Measurements from ENCODE around the gene SPHKAP.
"Not testable (repeated sequence)": the region's sequence is repeated elsewhere in the genome, so short reads cannot be mapped to it uniquely, and the experiment has no call there.

The SPHKAP gene

DNA sequence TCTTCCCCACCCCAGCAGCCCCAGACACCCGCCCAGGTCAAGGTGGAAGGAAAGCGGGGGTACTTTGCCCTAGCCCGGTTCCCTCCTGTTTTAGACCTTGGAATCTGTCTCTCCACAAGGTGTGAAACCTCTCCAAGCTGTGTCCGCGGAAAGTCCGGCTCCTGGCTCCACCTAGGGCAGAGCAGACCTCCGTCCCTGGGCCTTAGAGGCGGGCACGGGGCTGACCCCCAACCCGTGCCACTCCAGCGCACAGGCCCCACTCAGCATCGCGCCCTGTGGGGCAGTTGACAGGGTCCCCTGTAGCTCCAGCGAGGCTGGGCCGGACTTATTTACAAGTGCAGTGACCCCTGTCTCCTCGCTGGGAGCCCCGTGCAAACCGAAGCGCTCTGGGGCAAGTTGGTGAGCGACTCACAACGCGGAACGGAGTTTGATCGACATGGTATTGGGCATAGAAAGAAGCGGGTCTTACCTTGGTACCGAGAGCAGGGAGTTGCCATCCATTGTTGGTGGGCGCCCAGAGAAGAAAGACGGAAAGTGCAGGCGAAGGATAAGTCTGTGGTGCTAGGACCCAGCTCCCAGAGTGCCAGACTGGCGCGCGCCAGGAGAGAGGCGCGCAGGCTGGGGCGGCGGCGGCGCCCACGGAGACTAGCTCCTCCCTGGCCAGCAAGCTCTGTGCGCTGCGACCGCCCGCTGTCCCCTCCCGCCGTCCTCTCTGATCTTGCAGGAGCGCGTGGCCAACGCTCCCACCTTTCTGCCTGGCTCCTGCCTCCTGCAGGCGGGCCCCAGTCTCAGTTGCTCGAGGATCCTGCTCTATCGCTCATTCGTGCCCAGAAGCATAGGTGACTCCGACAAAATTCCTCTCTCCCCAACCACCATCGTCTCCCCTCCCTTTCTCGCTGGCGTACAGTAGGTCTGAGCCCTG lies at the start of gene SPHKAP:
Gene SPHKAP (minus strand): TSS at position 590 of the 922 bp plus-strand sequence. CDS start 89 bp downstream, at position 501.
- H3K27me3 ChIP-seq: no peaks in the 10 kb centered on the region
- H3K4me1 ChIP-seq: no peaks in the 10 kb centered on the region
- H3K27ac ChIP-seq: no peak within 1 kb of the TSS
- no peaks in the 10 kb centered on the region for H3K36me3 ChIP-seq
- no peak for TF ChIP-seq Cebpa-rat (IDR thresholded peaks at IDR 0.05)
- no peak within 1 kb of the TSS for H3K9ac ChIP-seq
- H3K4me3 ChIP-seq: no peak within 1 kb of the TSS
- no peak within 1 kb of the TSS for H3K4me2 ChIP-seq
- no peaks in the 10 kb centered on the region for H4K20me1 ChIP-seq
- peaks cover 15 to 25% (median 20%) of the 10 kb centered on the region in 11 experiments; a peak in 21 of 22 replicates for H3K9me3 ChIP-seq (replicated peaks in 1 of 11)

GRCh38 chr2:228227466-228227865 lies 46.0 kb upstream of the SPHKAP start:
- no peaks in the 10 kb centered on the region for H3K9me3 ChIP-seq (replicated peaks in 1 of 11)
- peaks cover 0 to 7% (median 0%) of the 10 kb centered on the region in 10 experiments; a peak in 3 of 20 replicates for H3K4me1 ChIP-seq
- no peaks in the 10 kb centered on the region for H3K27me3 ChIP-seq
- no peak overlapping the region for H3K4me2 ChIP-seq
- H3K27ac ChIP-seq: no peak overlapping the region
- no peak for TF ChIP-seq Cebpa-rat (IDR thresholded peaks at IDR 0.05)
- no peaks in the 10 kb centered on the region for H3K36me3 ChIP-seq
- no peak overlapping the region for H3K4me3 ChIP-seq
- H3K9ac ChIP-seq: no peak overlapping the region
- no peaks in the 10 kb centered on the region for H4K20me1 ChIP-seq

- H4K20me1 ChIP-seq: no peaks in the 10 kb centered on the region
- no peaks in the 10 kb centered on the region for H3K9me3 ChIP-seq (replicated peaks in 1 of 11)
- no peaks in the 10 kb centered on the region for H3K27me3 ChIP-seq
- no peak for TF ChIP-seq Cebpa-rat (IDR thresholded peaks at IDR 0.05)
- no peak overlapping the region for H3K9ac ChIP-seq
- H3K4me1 ChIP-seq: peaks cover 0 to 7% (median 0%) of the 10 kb centered on the region in 10 experiments; a peak in 3 of 20 replicates
- no peak overlapping the region for H3K4me2 ChIP-seq
- H3K36me3 ChIP-seq: no peaks in the 10 kb centered on the region
- H3K4me3 ChIP-seq: no peak overlapping the region
- H3K27ac ChIP-seq: no peak overlapping the region
Observed at GRCh38 chr2:228224410-228224809, 42.9 kb upstream of the SPHKAP start.

DNA sequence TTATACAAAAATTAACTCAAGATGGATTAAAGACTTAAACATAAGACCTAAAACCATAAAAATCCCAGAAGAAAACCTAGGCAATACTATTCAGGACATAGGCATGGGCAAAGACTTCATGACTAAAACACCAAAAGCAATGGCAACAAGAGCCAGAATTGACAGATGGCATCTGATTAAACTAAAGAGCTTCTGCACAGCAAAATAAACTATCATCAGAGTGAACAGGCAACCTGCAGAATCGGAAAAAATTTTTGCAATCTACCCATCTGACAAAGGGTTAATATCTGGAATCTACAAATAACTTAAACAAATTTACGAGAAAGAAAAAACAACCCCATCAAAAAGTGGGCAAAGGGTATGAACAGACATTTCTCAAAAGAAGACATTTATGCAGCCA lies 37.1 kb upstream of the SPHKAP start:
- H3K4me3 ChIP-seq, H3K4me1 ChIP-seq, H4K20me1 ChIP-seq: not testable (repeated sequence)

GRCh38 chr2:228197504-228197903 lies 16.0 kb upstream of the SPHKAP start:
- Histone ChIP-seq H3K27me3 (no peaks in the 10 kb centered on the region), H3K4me2 (no peak overlapping the region), H3K9ac (no peak overlapping the region), H3K36me3 (no peaks in the 10 kb centered on the region), H3K4me3 (no peak overlapping the region), H3K9me3 (replicated peaks in 1 of 11) (no peaks in the 10 kb centered on the region), H3K27ac (no peak overlapping the region), H4K20me1 (no peaks in the 10 kb centered on the region), H3K4me1 (no peaks in the 10 kb centered on the region)
- TF ChIP-seq Cebpa-rat (IDR thresholded peaks at IDR 0.05): no peak

More for the DNA sequence above, 37.1 kb upstream of the SPHKAP start:
- not testable (repeated sequence) for H3K4me2 ChIP-seq; H3K27ac ChIP-seq; H3K27me3 ChIP-seq; H3K9me3 ChIP-seq (replicated peaks in 1 of 11); H3K36me3 ChIP-seq; H3K9ac ChIP-seq

DNA sequence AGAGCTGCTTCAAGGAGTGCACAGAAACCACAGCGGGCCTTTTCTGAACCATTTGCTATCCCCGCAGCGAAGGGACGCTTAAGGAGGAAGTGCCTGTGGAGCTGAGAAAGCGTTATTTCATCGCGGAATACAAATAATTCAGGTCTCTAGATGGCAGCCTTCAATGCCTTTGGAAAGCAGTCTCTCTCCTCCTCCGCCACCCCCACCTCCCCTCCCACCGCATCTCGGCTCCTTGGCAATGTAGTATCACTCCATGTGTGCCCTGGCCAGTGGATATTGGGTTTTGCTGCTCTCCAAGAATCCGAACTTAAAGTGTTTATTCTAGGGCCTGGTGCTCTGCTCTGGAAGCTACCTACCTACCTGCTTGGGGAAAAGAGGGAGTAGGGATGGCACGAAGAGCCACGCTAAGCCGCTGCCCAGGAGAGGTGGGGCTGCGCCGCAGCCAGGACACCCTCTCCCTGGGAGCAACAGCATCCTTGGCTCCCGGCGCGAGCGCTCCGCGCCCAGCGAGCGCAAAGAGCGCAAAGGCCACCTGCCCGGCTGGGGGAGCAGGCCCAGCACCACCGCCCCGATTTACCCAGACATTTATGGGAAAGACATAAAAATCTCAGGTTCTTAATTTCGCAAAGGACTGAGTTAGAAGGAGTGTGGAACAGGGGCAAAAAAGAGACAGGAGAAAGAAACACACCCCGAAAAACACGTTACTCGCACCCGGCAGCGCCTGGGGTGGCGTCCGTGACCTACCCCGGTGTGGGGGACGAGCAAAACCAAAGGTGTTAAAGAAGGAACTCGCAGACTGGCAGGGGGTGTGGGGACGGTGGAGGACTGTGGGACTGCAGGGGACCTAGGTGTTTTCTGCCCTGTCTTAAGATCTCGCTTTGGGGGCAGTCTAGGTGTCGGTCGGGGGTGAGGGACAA lies 1.0 kb downstream of the SPHKAP start:
- Histone ChIP-seq H3K4me2 (no peak overlapping the region), H3K36me3 (no peaks in the 10 kb centered on the region), H4K20me1 (no peaks in the 10 kb centered on the region), H3K9ac (no peak overlapping the region), H3K27me3 (no peaks in the 10 kb centered on the region), H3K4me1 (no peaks in the 10 kb centered on the region), H3K4me3 (no peak overlapping the region), H3K9me3 (replicated peaks in 1 of 11) (peaks cover 15 to 25% (median 20%) of the 10 kb centered on the region in 11 experiments; a peak in 21 of 22 replicates), H3K27ac (no peak overlapping the region)
- TF ChIP-seq Cebpa-rat (IDR thresholded peaks at IDR 0.05): no peak

GRCh38 chr2:228167290-228167689 lies 14.2 kb downstream of the SPHKAP start:
- H3K4me3 ChIP-seq: no peak overlapping the region
- no peak for TF ChIP-seq Cebpa-rat (IDR thresholded peaks at IDR 0.05)
- no peaks in the 10 kb centered on the region for H3K9me3 ChIP-seq (replicated peaks in 1 of 11)
- H3K36me3 ChIP-seq: no peaks in the 10 kb centered on the region
- no peaks in the 10 kb centered on the region for H3K4me1 ChIP-seq
- H3K9ac ChIP-seq: no peak overlapping the region
- H4K20me1 ChIP-seq: no peaks in the 10 kb centered on the region
- no peak overlapping the region for H3K27ac ChIP-seq
- no peak overlapping the region for H3K4me2 ChIP-seq
- H3K27me3 ChIP-seq: no peaks in the 10 kb centered on the region

DNA sequence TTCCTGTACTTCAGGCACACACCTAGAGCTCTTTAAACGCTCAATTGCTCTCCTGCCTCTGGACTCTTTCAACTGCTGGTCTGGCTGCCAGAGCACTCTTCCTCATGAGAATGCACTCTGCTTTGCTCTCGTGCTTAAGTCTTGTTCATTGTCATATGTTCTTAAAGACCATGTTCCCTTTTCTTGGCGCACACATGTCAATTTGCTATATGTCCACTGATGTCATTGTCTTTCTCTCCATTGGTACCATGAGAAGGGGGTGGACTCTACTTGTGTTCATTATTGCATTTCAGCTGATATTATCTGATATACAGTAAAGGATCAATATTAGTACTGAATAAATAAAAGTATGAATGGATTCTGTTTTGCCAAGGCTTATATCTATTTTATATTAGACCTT lies 16.8 kb downstream of the SPHKAP start:
- no peak for TF ChIP-seq Cebpa-rat (IDR thresholded peaks at IDR 0.05)
- no peak overlapping the region for H3K4me2 ChIP-seq
- peaks cover 0 to 11% (median 7%) of the 10 kb centered on the region in 11 experiments; a peak in 10 of 22 replicates for H3K9me3 ChIP-seq (replicated peaks in 1 of 11)
- H3K4me3 ChIP-seq: no peak overlapping the region
- H3K27me3 ChIP-seq: no peaks in the 10 kb centered on the region
- no peaks in the 10 kb centered on the region for H3K36me3 ChIP-seq
- no peaks in the 10 kb centered on the region for H3K4me1 ChIP-seq
- H3K9ac ChIP-seq: no peak overlapping the region
- no peaks in the 10 kb centered on the region for H4K20me1 ChIP-seq
- H3K27ac ChIP-seq: no peak overlapping the region

- Histone ChIP-seq H3K4me1 (no peaks in the 10 kb centered on the region), H3K9ac (no peak overlapping the region), H3K27me3 (no peaks in the 10 kb centered on the region), H3K9me3 (replicated peaks in 1 of 11) (peaks cover 6 to 26% (median 19%) of the 10 kb centered on the region in 11 experiments), H4K20me1 (no peaks in the 10 kb centered on the region), H3K4me3 (no peak overlapping the region), H3K27ac (no peak overlapping the region), H3K36me3 (no peaks in the 10 kb centered on the region), H3K4me2 (no peak overlapping the region)
- TF ChIP-seq Cebpa-rat (IDR thresholded peaks at IDR 0.05): no peak
Observed at GRCh38 chr2:228157841-228158240, 23.6 kb downstream of the SPHKAP start.

All from BLaER1 treated with 17β-estradiol and CSF1 and Interleukin-3, amounts not matched to agents 10 nM and 100 nM (cell line).